ENCODE results near the gene CNNM1. TPM values are rescaled to one million over a fixed set of nuclear protein-coding genes. Genes with fewer than 3 reads are reported as not detected.

Gene CNNM1
- total RNA-seq, 1 experiment from 2014 or later = 0.90 TPM

- POLR2A ChIA-PET = no interaction called here
- peaks cover 6% of the 10 kb centered on the region for H3K27me3 Mint-ChIP-seq (ENCODE audit: low read depth)
- ATAC-seq (no peak), DNase-seq (ENCODE audit: low spot score) (no peak)
- TF ChIP-seq, protein P1, sequence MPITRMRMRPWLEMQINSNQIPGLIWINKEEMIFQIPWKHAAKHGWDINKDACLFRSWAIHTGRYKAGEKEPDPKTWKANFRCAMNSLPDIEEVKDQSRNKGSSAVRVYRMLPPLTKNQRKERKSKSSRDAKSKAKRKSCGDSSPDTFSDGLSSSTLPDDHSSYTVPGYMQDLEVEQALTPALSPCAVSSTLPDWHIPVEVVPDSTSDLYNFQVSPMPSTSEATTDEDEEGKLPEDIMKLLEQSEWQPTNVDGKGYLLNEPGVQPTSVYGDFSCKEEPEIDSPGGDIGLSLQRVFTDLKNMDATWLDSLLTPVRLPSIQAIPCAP (CRISPR knock-in tag; IDR thresholded peaks at IDR 0.05) = no peak
- TF ChIP-seq ATF2 (CRISPR knock-in tag; IDR thresholded peaks at IDR 0.05; ENCODE audit: borderline replicate concordance, low read depth) (no peak), ZNF121 (CRISPR knock-in tag; IDR thresholded peaks at IDR 0.05) (no peak), JAZF1 (CRISPR knock-in tag; IDR thresholded peaks at IDR 0.05) (no peak), E2F5 (CRISPR knock-in tag; IDR thresholded peaks at IDR 0.05) (no peak)
- CTCF ChIA-PET = no interaction called here
- peaks cover 16% of the 10 kb centered on the region for H3K4me1 Mint-ChIP-seq
- no peaks in the 10 kb centered on the region for H3K9me3 Mint-ChIP-seq
- H3K36me3 Mint-ChIP-seq = no peaks in the 10 kb centered on the region
- H3K4me3 Mint-ChIP-seq = no peak overlapping the region
- no peak overlapping the region for H3K27ac Mint-ChIP-seq
These were observed 17.1 kb downstream of the CNNM1 start for GRCh38 chr10:99346247-99346646.

DNA sequence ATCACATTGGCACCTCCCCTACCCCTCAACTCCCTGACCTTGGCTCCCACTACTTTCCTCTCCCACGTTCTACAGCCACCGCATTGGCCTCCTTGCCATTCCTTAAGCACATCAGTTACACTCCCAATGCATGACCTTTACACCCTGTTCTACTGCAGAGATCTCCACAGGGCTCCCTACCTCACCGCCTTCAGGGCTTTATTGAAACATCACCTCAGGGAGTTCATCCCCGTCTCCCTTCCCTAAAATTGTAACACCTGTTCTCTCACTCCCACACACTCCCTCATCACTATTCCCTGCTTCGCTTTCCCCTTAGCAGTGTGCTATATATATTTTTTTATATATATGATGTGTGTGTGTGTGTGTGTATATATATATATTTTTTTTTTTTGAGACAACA lies 18.5 kb downstream of the CNNM1 start:
- no peak overlapping the region for H3K27ac Mint-ChIP-seq
- no peak for DNase-seq (ENCODE audit: low spot score)
- H3K4me3 Mint-ChIP-seq = no peak overlapping the region
- H3K9me3 Mint-ChIP-seq = no peaks in the 10 kb centered on the region
- peaks cover 8% of the 10 kb centered on the region for H3K4me1 Mint-ChIP-seq
- ChIA-PET POLR2A (no interaction called here), CTCF (no interaction called here)
- no peak for ATAC-seq
- H3K27me3 Mint-ChIP-seq (ENCODE audit: low read depth) = peaks cover 6% of the 10 kb centered on the region
- H3K36me3 Mint-ChIP-seq = no peaks in the 10 kb centered on the region
- TF ChIP-seq SMAD3 (CRISPR knock-in tag; IDR thresholded peaks at IDR 0.05; ENCODE audit: borderline replicate concordance) (no peak), PRRX2 (CRISPR knock-in tag; IDR thresholded peaks at IDR 0.05) (no peak), GABPB1 (CRISPR knock-in tag; IDR thresholded peaks at IDR 0.05) (no peak)
- TF ChIP-seq, protein P2, sequence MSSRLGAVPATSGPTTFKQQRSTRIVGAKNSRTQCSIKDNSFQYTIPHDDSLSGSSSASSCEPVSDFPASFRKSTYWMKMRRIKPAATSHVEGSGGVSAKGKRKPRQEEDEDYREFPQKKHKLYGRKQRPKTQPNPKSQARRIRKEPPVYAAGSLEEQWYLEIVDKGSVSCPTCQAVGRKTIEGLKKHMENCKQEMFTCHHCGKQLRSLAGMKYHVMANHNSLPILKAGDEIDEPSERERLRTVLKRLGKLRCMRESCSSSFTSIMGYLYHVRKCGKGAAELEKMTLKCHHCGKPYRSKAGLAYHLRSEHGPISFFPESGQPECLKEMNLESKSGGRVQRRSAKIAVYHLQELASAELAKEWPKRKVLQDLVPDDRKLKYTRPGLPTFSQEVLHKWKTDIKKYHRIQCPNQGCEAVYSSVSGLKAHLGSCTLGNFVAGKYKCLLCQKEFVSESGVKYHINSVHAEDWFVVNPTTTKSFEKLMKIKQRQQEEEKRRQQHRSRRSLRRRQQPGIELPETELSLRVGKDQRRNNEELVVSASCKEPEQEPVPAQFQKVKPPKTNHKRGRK (CRISPR knock-in tag; IDR thresholded peaks at IDR 0.05; ENCODE audit: borderline replicate concordance) = no peak

GRCh38 chr10:99353182-99353581 lies 24.0 kb downstream of the CNNM1 start:
- Mint-ChIP-seq H3K36me3 (no peaks in the 10 kb centered on the region), H3K9me3 (no peaks in the 10 kb centered on the region), H3K27me3 (ENCODE audit: low read depth) (peaks cover 10% of the 10 kb centered on the region), H3K27ac (no peak overlapping the region), H3K4me1 (peaks cover 18% of the 10 kb centered on the region), H3K4me3 (no peak overlapping the region)
- CTCF ChIA-PET = no interaction called here
- POLR2A ChIA-PET = no interaction called here
- no peak for TF ChIP-seq MAX (CRISPR knock-in tag; IDR thresholded peaks at IDR 0.05)
- no peak for TF ChIP-seq OVOL2 (CRISPR knock-in tag; IDR thresholded peaks at IDR 0.05; ENCODE audit: borderline replicate concordance)
- no peak for TF ChIP-seq ZNF232 (CRISPR knock-in tag; IDR thresholded peaks at IDR 0.05)
- TF ChIP-seq NFE2L1 (CRISPR knock-in tag; IDR thresholded peaks at IDR 0.05) = no peak
- no peak for TF ChIP-seq RORB (CRISPR knock-in tag; IDR thresholded peaks at IDR 0.05)
- no peak for TF ChIP-seq FOXP4 (CRISPR knock-in tag; IDR thresholded peaks at IDR 0.05)
- TF ChIP-seq GRHL2 (CRISPR knock-in tag; IDR thresholded peaks at IDR 0.05; ENCODE audit: insufficient replicate concordance, severe bottlenecking) = no peak
- TF ChIP-seq CREM (CRISPR knock-in tag; IDR thresholded peaks at IDR 0.05) = no peak
- no peak for TF ChIP-seq ZNF425 (CRISPR knock-in tag; conservative IDR thresholded peaks at IDR 0.05)
- ATAC-seq (no peak), DNase-seq (ENCODE audit: low spot score) (no peak)
